Suppressor macrophage treated with lipopolysaccharide for 4 hours (primary cell): ENCODE measurements around the gene OSR1.
A peak's percentile ranks its signal among the peaks of the same experiment; 100 is the strongest.
"Not testable (repeated sequence)": the region's sequence is repeated elsewhere in the genome, so short reads cannot be mapped to it uniquely, and the experiment has no call there.

Experiments
- DNase-seq: peaks from one replicate; pipeline ENCODE4 v3.0.0-alpha.2; 2020

The OSR1 gene

DNA sequence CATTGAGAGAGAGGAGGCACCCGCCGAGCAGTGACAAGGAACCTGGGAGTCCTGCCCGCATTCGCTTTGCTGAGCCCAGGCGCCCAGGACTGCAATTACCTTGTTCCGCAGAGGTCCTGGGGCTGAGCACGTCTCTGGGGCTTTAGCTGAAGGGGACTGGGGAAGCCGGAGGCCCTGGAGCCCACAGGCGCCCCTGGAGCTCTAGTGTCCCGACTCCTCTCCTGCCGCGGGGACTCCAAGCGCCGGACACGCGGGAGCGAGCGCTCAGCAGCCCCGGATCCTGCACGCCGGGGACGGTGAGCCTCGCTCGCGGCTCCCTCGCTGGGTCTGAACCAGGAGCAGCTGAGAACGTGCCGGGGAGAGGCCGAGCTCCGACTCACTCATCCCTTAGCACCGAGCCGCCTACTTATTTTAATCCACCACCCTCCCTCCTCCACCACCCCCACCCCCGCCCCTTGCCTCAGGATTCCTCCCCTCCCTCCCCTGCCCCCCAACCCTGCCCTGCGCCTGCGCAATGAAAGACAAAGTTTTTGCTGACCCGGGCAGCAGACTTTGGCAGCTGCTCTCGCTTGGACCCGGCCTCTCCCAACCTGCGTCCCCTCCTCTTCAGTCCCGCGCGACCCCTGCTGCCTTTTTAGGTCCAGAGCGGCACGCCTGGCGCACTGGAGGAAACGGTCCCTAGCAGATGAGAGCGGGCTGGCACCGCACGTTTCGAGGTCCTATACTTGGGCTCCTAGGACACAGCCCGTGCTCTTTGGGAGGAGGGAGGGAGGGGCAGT lies at the start of gene OSR1:
TSS of gene OSR1 (minus strand) at position 382 of the 779 bp plus-strand sequence. CDS start 4,818 bp downstream, outside the sequence.
- DNase-seq: no peak

- no peak for DNase-seq
Measured at GRCh38 chr2:19403785-19404184, 45.4 kb upstream of the OSR1 start.

GRCh38 chr2:19392191-19392590 lies 33.8 kb upstream of the OSR1 start:
- no peak for DNase-seq

- not testable (repeated sequence) for DNase-seq
Measured at GRCh38 chr2:19389469-19389868, 31.0 kb upstream of the OSR1 start.

DNA sequence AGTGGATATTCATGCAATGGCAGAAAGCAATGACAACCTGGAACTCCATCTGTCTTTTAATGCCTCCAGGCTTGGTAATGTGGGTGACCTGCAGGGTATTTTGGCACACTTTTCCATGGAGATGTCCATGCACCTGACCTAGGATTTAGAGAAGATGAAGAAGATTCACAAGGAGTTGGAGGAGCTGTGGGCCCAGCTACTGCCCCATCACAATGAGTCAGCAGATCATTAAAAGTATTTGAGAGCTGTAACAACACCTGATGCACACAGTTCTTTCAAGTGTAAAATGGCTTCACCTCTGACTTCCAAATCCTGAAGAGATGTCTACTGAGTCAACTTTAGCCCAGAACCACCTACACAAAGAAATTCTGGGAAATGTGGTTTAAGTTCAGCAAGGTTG lies 22.1 kb upstream of the OSR1 start:
- DNase-seq: no peak

DNA sequence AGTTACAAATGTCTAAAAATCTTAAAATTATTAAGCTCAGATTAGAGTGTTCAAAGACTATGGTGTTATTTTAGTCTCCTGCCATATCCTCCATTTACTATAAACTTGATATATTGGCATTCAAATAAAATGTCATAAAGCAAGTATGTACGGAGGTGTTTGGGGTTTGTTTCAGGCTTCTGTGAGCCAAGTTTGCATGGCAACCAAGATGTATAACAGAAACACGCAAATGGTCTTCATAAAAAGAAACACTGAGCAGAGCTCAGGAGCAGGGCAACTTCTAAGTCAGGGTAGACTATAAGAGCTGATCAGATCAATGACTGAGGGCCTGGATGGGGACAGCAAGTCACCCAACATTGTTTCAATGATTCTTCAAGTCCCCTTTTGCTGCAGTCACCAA lies 20.5 kb upstream of the OSR1 start:
- no peak for DNase-seq

DNA sequence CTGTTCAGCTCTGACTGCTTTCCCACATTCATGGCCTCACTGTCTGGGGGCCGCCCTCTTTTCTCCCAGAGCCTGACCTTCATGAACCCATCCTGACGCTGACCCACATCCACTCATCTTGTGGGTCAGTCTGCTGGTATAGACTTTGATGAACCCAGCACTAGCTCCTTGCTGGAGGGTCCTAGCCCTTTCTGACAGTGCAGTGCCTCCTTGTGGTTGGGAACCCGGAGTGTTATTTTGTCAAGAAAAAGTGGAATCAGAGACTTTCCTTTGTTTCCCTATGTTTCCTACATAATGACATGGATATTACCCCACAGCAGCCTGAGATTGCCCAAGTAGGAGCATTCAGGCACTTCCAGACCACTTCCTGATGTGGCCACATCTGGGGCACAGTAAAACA lies 19.3 kb upstream of the OSR1 start:
- DNase-seq: no peak

DNA sequence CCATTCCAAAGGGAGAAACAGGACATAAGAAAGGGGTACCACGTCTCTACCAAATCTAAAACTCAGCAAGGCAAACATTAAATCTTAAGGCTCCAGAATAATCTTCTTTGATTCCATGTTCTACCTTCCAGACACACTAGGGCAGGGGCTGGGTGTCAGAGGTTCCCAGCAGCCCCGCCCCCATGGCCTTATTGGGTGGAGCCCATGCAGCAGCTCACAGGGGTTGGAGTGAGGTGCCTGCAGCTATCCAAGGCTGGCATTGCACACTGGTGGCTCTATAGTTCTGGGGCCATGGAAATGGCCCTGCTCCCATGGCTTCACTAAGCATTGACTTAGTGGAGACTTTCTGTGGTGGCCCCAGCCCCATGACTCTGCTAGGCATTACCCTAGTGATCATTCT lies 14.9 kb upstream of the OSR1 start:
- no peak for DNase-seq

DNA sequence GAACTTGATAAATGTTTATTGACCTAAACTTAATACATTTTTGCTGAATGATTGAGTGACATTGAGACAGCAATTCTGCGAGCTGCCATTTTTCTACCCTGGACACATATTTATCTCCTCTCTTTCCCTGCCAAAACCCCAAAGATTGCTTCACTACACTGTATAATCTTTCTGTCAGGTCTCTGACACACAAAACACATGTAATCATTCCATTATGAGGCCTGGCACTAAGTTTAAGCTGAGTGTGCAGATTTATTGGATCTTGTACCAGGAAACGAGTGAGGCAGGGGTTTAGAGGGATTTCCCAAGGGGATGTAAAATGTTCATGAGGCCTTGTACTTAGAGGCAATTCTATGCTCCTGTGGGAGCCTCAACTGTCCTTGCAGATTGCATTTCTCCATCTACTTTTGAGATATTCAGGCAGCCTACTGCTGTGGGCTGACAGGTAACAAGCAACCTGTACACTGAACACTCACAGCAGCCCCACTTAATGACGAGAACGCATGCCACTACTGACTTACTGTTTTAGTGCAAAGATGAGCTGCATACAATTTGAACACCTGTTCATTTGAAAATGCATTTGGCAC lies 13.7 kb upstream of the OSR1 start:
- no peak for DNase-seq

GRCh38 chr2:19369341-19369955 lies 11.0 kb upstream of the OSR1 start:
- no peak for DNase-seq

DNA sequence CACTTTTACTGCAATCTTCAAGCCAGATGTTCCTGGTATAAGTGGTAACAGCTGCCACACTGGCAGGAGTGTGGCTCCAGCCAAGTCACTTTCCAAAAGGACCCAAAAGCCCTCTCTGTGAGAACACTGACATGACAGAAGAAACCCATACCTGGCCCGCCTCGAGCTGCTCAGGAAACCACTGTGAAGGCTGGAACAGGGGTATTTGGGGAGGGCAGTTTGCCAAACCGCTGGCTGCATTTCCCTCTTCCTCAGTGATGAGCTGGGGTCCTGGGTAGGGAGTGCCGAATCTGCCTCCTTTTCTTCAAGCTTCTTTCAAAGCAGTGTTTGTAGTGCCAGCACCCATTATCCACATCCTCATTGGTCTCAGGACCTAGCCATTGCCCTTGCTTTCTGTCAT lies 10.3 kb upstream of the OSR1 start:
- no peak for DNase-seq

GRCh38 chr2:19367326-19367725 lies 8.9 kb upstream of the OSR1 start:
- DNase-seq: no peak

- no peak for DNase-seq
Measured at GRCh38 chr2:19365126-19365525, 6.7 kb upstream of the OSR1 start.

GRCh38 chr2:19364014-19364413 lies 5.6 kb upstream of the OSR1 start:
- DNase-seq: no peak

DNA sequence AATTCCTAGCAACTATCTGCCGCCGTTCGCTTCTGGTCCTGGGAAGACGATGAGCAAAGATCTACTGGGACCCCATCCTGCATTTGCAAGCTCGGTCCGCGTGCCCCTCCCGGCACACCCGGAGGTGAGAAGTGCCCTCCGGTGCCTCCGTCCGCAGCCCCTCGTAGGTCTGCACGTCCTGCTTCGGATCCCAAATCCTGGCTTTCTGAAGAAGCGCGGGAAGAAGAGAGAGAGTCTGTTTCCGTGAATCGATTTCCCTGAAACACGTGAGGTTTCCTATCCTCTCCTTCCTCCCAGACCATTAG lies 5.0 kb upstream of the OSR1 start:
- DNase-seq: no peak

GRCh38 chr2:19362755-19363473 lies 4.5 kb upstream of the OSR1 start:
- DNase-seq: peak; percentile 76

DNA sequence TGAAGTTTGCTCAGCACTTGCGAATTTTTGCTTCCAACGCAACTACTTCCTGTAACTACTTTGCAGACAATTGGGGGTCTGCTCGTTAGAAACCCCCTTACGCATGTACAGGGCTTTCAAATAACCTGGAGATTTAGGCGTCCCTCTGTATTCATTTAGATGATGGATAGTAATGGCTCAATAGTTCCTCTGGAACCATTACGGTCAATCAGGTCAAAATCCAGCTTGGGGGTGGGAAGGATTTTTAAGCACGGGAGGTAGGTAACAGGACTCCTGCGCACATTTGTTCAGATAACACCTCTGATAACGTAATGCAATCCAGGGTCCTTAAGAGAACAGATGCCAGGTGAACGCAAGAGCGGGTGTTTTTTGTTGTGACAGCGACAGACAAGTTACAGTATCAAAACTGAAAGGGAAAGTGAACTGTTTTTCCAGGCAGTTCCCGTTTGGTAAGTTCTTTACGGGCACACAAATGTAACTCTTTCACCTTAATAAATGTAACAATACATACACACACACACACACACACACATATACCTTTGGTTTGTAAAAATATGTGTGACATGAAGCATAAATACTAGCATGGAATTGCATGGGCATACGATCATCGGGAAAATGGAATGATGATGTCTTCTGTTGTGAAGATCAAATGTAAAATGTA lies 3.8 kb upstream of the OSR1 start:
- DNase-seq: peak; percentile 62

DNA sequence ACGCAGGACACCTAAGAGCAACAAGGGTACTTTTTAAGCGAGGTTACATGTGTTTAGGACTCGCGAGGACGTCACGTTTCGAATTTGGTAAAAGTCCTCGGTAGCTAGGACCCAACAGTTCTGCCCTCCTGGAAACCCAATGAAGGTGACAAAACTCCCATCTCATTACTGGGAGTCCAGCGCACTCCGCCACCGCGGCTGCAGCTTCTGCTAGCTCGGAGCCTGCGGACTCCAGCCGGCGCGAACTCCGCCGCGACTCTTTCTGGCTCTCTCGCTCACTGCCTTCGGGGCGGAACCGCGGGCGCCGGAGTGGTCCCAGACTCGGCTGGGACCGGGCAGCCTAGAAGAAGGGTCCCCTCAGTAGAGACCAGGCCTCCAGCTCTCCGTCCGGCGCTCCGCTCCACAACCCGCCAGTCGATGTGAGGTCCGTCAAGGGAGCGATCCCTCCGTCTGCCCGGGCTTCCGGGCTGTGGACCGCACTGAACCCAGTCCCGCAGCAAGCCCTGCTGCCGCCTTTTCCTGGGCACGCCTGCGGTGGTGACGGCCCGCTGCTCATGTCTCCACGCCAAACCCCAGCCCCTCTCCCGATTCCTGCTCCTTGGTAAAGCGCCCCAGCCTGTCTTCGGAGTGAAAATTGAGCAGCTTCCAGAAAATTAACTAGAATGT lies 3.0 kb upstream of the OSR1 start:
- DNase-seq: peak; percentile 19

GRCh38 chr2:19360966-19361321 lies 2.5 kb upstream of the OSR1 start:
- DNase-seq: no peak

GRCh38 chr2:19360266-19360965 lies 2.0 kb upstream of the OSR1 start:
- no peak for DNase-seq

GRCh38 chr2:19359456-19359855 lies 1.0 kb upstream of the OSR1 start:
- DNase-seq: no peak

GRCh38 chr2:19359021-19359357 lies 566 bp upstream of the OSR1 start:
- DNase-seq: no peak
